ENCODE data around the gene EXOC1L. TPM values are rescaled to one million over a fixed set of nuclear protein-coding genes. Genes with fewer than 3 reads are reported as not detected.

EXOC1L gene
- total and polyA plus RNA-seq, 2 donors (not counting 1 experiment from before 2014, with no cell fraction given) = not detected

DNA sequence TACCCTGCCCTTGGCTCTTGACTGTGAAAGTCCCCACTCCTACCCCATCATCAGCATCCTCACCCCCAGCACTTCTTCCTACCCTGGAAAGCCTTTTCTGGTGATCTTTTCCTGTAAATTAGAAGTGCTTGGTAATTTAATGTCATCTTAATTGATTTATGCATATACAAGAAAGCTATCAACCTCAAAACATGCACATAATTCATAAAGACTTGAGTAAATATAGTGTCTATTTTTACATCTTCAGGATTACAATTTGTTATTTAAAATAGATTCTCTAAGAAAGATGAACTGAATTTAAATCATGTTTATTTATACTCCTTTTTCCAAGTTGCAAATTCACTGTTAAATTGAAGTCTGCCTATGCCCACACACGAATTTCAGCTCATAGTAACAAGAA, 36.0 kb upstream of the EXOC1L start:
- Mint-ChIP-seq H3K27me3 (peaks cover 13% of the 10 kb centered on the region), H3K9me3 (ENCODE audit: insufficient read depth) (no peaks in the 10 kb centered on the region), H3K4me3 (no peak overlapping the region), H3K27ac (no peak overlapping the region), H3K4me1 (no peaks in the 10 kb centered on the region)
- no peaks in the 10 kb centered on the region for H3K9me3 ChIP-seq (ENCODE audit: control extremely low read depth in 1 of 3, control insufficient read depth in 2 of 3, insufficient read depth in 1 of 3, low read length in 2 of 3)
- H3K9ac ChIP-seq (ENCODE audit: low read length) = no peak overlapping the region
- no peak for DNase-seq
- H3K4me3 ChIP-seq (ENCODE audit: control extremely low read depth in 1 of 5, extremely low read depth in 1 of 5, insufficient read depth in 1 of 5, low read depth in 2 of 5, low read length in 4 of 5) = no peak overlapping the region
- no CpG with 5 or more reads among the region's 1 CpG for WGBS (ENCODE audit: insufficient coverage)
- no peak for ATAC-seq (ENCODE audit: low read depth)
- no peak overlapping the region for H3K27ac ChIP-seq (ENCODE audit: low read length in 2 of 2)
- no peak for TF ChIP-seq EZH2 (IDR thresholded peaks at IDR 0.05; ENCODE audit: borderline replicate concordance, insufficient read depth, low read depth, low read length, poor library complexity, severe bottlenecking)
- no peak for TF ChIP-seq CTCF (IDR thresholded peaks at IDR 0.05)
- H3K4me2 ChIP-seq (replicated peaks; ENCODE audit: low read depth, low read length, poor library complexity, severe bottlenecking) = no peak overlapping the region
- intact Hi-C loops (cut with micrococcal nuclease) = no loop called here
- H2AFZ ChIP-seq (ENCODE audit: insufficient read depth, low read depth, low read length, poor library complexity, severe bottlenecking) = no peak overlapping the region
- no peaks in the 10 kb centered on the region for H3K79me2 ChIP-seq (ENCODE audit: control insufficient read depth, insufficient read depth, low read length)
- H3K4me1 ChIP-seq (ENCODE audit: control insufficient read depth in 2 of 2, insufficient read depth in 2 of 2, low read length in 2 of 2) = no peaks in the 10 kb centered on the region
- no peaks in the 10 kb centered on the region for H3K36me3 ChIP-seq (replicated peaks in 1 of 2; ENCODE audit: control extremely low read depth in 1 of 2, control insufficient read depth in 1 of 2, extremely low read depth in 1 of 2, insufficient read depth in 2 of 2, low read length in 1 of 2)
- ChIA-PET POLR2A (no interaction called here), CTCF (no interaction called here)
- no peaks in the 10 kb centered on the region for H3K27me3 ChIP-seq (replicated peaks in 1 of 4; ENCODE audit: control extremely low read depth in 1 of 4, control insufficient read depth in 3 of 4, insufficient read depth in 4 of 4, low read length in 3 of 4)
- H4K20me1 ChIP-seq (ENCODE audit: control insufficient read depth, insufficient read depth, low read length, poor library complexity, severe bottlenecking) = no peaks in the 10 kb centered on the region

- TF ChIP-seq CTCF (IDR thresholded peaks at IDR 0.05) = no peak
- no peak for TF ChIP-seq EZH2 (IDR thresholded peaks at IDR 0.05; ENCODE audit: borderline replicate concordance, insufficient read depth, low read depth, low read length, poor library complexity, severe bottlenecking)
- Histone ChIP-seq H3K9me3 (ENCODE audit: control extremely low read depth in 1 of 3, control insufficient read depth in 2 of 3, insufficient read depth in 1 of 3, low read length in 2 of 3) (no peaks in the 10 kb centered on the region), H3K9ac (ENCODE audit: low read length) (no peak overlapping the region), H3K36me3 (replicated peaks in 1 of 2; ENCODE audit: control extremely low read depth in 1 of 2, control insufficient read depth in 1 of 2, extremely low read depth in 1 of 2, insufficient read depth in 2 of 2, low read length in 1 of 2) (no peaks in the 10 kb centered on the region), H2AFZ (ENCODE audit: insufficient read depth, low read depth, low read length, poor library complexity, severe bottlenecking) (no peak overlapping the region), H3K4me2 (replicated peaks; ENCODE audit: low read depth, low read length, poor library complexity, severe bottlenecking) (no peak overlapping the region), H3K79me2 (ENCODE audit: control insufficient read depth, insufficient read depth, low read length) (no peaks in the 10 kb centered on the region), H3K27ac (ENCODE audit: low read length in 2 of 2) (no peak overlapping the region), H3K27me3 (replicated peaks in 1 of 4; ENCODE audit: control extremely low read depth in 1 of 4, control insufficient read depth in 3 of 4, insufficient read depth in 4 of 4, low read length in 3 of 4) (no peaks in the 10 kb centered on the region), H3K4me1 (ENCODE audit: control insufficient read depth in 2 of 2, insufficient read depth in 2 of 2, low read length in 2 of 2) (no peaks in the 10 kb centered on the region), H3K4me3 (ENCODE audit: control extremely low read depth in 1 of 5, extremely low read depth in 1 of 5, insufficient read depth in 1 of 5, low read depth in 2 of 5, low read length in 4 of 5) (no peak overlapping the region), H4K20me1 (ENCODE audit: control insufficient read depth, insufficient read depth, low read length, poor library complexity, severe bottlenecking) (no peaks in the 10 kb centered on the region)
- Mint-ChIP-seq H3K27ac (no peak overlapping the region), H3K4me3 (no peak overlapping the region), H3K4me1 (no peaks in the 10 kb centered on the region), H3K9me3 (ENCODE audit: insufficient read depth) (no peaks in the 10 kb centered on the region), H3K27me3 (peaks cover 17% of the 10 kb centered on the region)
- POLR2A ChIA-PET = no interaction called here
- DNase-seq = no peak
- intact Hi-C loops (cut with micrococcal nuclease) = no loop called here
- WGBS (ENCODE audit: insufficient coverage) = 80% methylated on average over 3 of the region's 4 CpGs
- CTCF ChIA-PET = no interaction called here
- ATAC-seq (ENCODE audit: low read depth) = no peak
Observed at GRCh38 chr4:55784747-55785146, 34.8 kb upstream of the EXOC1L start.
